Keratinocyte (primary cell): ENCODE results near the gene SCAPER.

Experiments used
- CTCF ChIP-seq, 3 experiments: IDR thresholded peaks in 1 of 3; conservative IDR thresholded peaks in 1 of 3; optimal IDR thresholded peaks in 1 of 3; 2 replicates in 2 of 3; 3 replicates in 1 of 3; pipeline versions ENCODE3 to v1.5.1; 2011; ENCODE audit warnings: low read length in 3 of 3, mild to moderate bottlenecking in 3 of 3, moderate library complexity in 2 of 3, control low read depth in 1 of 3, inconsistent platforms in 1 of 3; ENCODE audit not compliant: insufficient read depth in 2 of 3; ENCODE audit errors: extremely low read depth in 1 of 3
- EZH2 ChIP-seq: IDR thresholded peaks from one replicate; pipeline ENCODE4 v1.6.1; 2012; ENCODE audit warnings: inconsistent platforms, mild to moderate bottlenecking, low read length, moderate library complexity

DNA sequence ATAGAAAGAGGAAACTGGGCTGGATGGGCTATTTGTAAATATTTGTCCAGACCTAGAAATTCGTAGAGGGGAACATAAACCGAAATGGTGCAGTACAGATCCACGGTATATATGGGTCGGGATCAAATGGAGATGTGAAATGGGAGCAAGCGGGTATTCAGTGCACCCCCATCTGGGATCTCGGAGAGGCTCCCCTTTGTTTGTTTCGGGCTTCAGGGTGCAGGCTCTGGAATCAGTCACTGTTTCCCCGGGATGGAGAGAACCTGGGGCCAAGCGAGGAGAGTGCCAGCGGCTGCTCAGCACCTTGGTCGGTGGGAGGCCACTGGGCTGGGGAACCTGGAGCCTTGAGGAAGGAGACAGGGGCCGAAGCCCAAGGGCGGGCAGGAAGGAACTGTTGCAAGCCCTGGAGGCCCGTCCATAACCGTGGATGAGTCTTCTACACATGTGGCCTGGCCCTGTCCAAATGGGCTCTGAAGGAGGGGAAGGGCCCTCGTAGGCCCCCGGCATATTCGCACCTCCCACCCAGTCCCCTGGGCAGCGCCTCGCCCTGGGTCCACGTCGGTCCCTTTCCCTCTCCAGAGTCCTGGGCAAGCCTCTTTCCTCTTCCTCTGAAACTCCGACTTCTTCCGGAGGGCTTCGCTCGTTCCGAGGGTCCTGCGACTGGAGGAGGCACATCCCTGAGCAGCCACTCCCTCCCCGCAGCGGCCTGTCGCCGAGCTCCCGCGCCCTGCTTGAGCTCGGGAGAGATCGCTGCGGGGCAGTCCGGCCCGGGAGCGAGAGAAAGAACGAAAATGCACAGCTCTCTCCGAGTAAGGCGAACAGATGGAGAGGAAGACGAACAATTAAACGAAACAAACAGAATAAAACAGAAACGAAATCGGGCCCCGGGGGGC, 565.6 kb downstream of the SCAPER start:
- TF ChIP-seq CTCF (optimal IDR thresholded peaks at IDR 0.05 in 1 of 3, IDR thresholded peaks at IDR 0.05 in 1 of 3, conservative IDR thresholded peaks at IDR 0.05 in 1 of 3; ENCODE audit: extremely low read depth in 1 of 3, insufficient read depth in 2 of 3, low read length in 3 of 3) (no peak), EZH2 (no peak)
